IMR-90 (cell line): ENCODE data around the gene CSHL1.

Source experiments
- CEBPB ChIP-seq: IDR thresholded peaks from 2 replicates; pipeline ENCODE4 v1.6.1; 2012; ENCODE audit warnings: low read depth, low read length, improper control_type of control experiment
- CHD1 ChIP-seq: IDR thresholded peaks from 2 replicates; pipeline ENCODE4 v1.6.1; 2012; ENCODE audit warnings: low read depth, low read length, improper control_type of control experiment
- CTCF ChIP-seq: conservative IDR thresholded peaks from 2 replicates; pipeline ENCODE4 v1.5.1; 2012; ENCODE audit warnings: mild to moderate bottlenecking, low read depth, low read length, improper control_type of control experiment
- POLR2A ChIP-seq: IDR thresholded peaks from 2 replicates; pipeline ENCODE4 v1.6.1; 2012; ENCODE audit warnings: mild to moderate bottlenecking, low read depth, low read length
- RAD21 ChIP-seq: IDR thresholded peaks from 2 replicates; pipeline ENCODE4 v1.6.1; 2012; ENCODE audit warnings: low read length, improper control_type of control experiment
- RCOR1 ChIP-seq: IDR thresholded peaks from 2 replicates; pipeline ENCODE4 v1.6.1; 2012; ENCODE audit warnings: mild to moderate bottlenecking, low read length, improper control_type of control experiment; ENCODE audit not compliant: insufficient replicate concordance
- RFX5 ChIP-seq: IDR thresholded peaks from 2 replicates; pipeline ENCODE4 v1.8.0; 2012; ENCODE audit warnings: low read depth, mild to moderate bottlenecking, low read length, moderate library complexity

DNA sequence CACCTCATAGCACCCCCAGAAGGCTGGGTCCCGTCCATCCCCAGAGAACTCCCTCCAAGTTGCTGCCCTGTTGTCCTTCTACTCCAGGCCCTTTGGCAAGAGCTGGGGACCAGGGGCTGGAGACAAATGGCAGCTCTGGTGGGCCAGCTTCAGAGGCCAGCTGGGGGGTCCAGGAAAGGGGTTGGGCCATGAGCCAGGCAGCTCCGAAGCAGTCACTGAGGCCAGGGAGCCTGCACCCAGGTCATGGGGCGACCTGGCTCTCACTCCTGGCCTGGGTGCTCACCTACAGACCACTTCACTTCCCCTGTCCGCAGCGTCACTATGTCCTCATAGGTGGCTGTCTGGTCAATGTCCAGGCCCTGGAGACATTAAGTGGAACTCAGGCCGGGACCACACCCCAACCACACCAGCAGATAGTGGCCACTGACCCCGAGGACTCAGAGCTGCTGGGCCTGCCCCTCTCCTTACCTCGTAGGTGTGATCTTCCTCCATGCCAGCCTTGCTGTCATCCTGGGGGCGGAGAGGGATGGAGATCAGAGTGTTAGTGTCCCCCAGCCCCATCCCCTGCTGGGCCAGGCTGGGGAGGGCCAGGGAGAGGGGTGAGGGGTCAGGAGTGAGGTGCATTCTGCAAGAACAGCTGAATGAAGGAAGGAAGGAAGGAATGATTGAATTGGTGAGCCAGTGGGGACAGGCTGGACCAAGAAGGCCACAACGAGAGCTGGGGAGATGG is 18.1 kb upstream of the CSHL1 start:
- TF ChIP-seq CTCF = no peak
- no peak for TF ChIP-seq POLR2A
- no peak for TF ChIP-seq RAD21
- no peak for TF ChIP-seq RFX5
- TF ChIP-seq RCOR1 = no peak
- TF ChIP-seq CEBPB = no peak
- no peak for TF ChIP-seq CHD1
